IMR-90 (cell line): ENCODE results near the gene EXPH5.

Experiments used
- BHLHE40 ChIP-seq: fragments of 150-350 bp; IDR thresholded peaks from 2 replicates; pipeline ENCODE4 v1.6.1; 2016; ENCODE audit warnings: mild to moderate bottlenecking, low read depth, low read length
- CHD1 ChIP-seq: IDR thresholded peaks from 2 replicates; pipeline ENCODE4 v1.6.1; 2012; ENCODE audit warnings: low read depth, low read length, improper control_type of control experiment
- CTCF ChIP-seq: conservative IDR thresholded peaks from 2 replicates; pipeline ENCODE4 v1.5.1; 2012; ENCODE audit warnings: mild to moderate bottlenecking, low read depth, low read length, improper control_type of control experiment
- FOS ChIP-seq: fragments of 150-350 bp; IDR thresholded peaks from 2 replicates; pipeline ENCODE4 v1.6.1; 2016; ENCODE audit warnings: low read depth, low read length
- MAFK ChIP-seq: IDR thresholded peaks from 2 replicates; pipeline ENCODE4 v1.6.1; 2012; ENCODE audit warnings: low read depth, low read length, improper control_type of control experiment
- MXI1 ChIP-seq: IDR thresholded peaks from 2 replicates; pipeline ENCODE4 v1.6.1; 2012; ENCODE audit warnings: low read depth, mild to moderate bottlenecking, low read length, moderate library complexity, borderline replicate concordance
- NFE2L2 ChIP-seq: fragments of 150-350 bp; IDR thresholded peaks from 2 replicates; pipeline ENCODE4 v1.6.1; 2016; ENCODE audit warnings: low read depth, mild to moderate bottlenecking, low read length
- POLR2A ChIP-seq: IDR thresholded peaks from 2 replicates; pipeline ENCODE4 v1.6.1; 2012; ENCODE audit warnings: mild to moderate bottlenecking, low read depth, low read length
- RAD21 ChIP-seq: IDR thresholded peaks from 2 replicates; pipeline ENCODE4 v1.6.1; 2012; ENCODE audit warnings: low read length, improper control_type of control experiment
- RCOR1 ChIP-seq: IDR thresholded peaks from 2 replicates; pipeline ENCODE4 v1.6.1; 2012; ENCODE audit warnings: mild to moderate bottlenecking, low read length, improper control_type of control experiment; ENCODE audit not compliant: insufficient replicate concordance
- SMC3 ChIP-seq: fragments of 150-350 bp; IDR thresholded peaks from 2 replicates; pipeline ENCODE4 v1.6.1; 2016; ENCODE audit warnings: low read depth, mild to moderate bottlenecking, antibody characterized with exemption, low read length, moderate library complexity
- USF2 ChIP-seq: fragments of 150-350 bp; IDR thresholded peaks from 2 replicates; pipeline ENCODE4 v1.6.1; 2017; ENCODE audit warnings: mild to moderate bottlenecking, antibody characterized with exemption, low read length, low read depth

- TF ChIP-seq CTCF (no peak), FOS (no peak), MXI1 (no peak), USF2 (no peak), RCOR1 (no peak), POLR2A (no peak), RAD21 (no peak), BHLHE40 (no peak), CHD1 (no peak), SMC3 (no peak), MAFK (no peak), NFE2L2 (no peak)
Observed at GRCh38 chr11:108466405-108466804, 127.2 kb downstream of the EXPH5 start.
